HG03280 (cell line): Measurements from ENCODE around the gene REC8.

Experiments
- ATAC-seq: cut with Tn5 transposase; IDR thresholded peaks from one replicate; pipeline ENCODE4 v1.9.1; 2021; ENCODE audit warnings: mild to moderate bottlenecking, moderate library complexity; ENCODE audit not compliant: unreplicated experiment

The REC8 gene

DNA sequence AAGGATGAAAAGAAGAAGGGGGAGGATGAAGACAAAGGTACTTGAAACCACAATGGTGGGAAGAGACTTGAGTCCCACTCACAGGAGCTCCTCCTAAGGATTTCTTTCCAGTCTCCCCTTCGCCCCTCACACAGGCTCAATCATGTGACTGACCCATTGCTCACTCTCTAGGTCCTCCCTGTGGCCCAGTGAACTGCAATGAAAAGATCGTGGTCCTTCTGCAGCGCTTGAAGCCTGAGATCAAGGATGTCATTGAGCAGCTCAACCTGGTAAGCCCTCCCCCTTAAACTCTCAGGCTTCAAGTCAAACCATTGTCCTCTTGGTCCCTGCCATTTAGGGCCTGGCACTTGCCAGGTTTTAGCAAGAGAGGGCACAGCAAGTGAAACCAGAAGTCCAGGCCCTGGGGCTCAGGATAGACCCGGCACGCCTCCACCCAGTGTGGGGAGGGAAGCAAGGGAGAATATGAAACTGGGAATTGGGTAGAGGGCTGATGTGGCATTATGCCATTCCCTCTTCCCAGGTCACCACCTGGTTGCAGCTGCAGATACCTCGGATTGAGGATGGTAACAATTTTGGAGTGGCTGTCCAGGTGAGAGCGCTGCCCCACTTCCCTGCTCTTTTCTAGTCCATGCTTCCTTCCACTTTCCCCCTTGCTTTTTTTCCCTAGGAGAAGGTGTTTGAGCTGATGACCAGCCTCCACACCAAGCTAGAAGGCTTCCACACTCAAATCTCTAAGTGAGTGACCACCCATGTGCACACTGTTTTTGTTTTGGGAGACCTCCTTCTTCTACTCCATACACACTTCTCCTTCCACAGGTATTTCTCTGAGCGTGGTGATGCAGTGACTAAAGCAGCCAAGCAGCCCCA is 34.1 kb upstream of the REC8 start:
- ATAC-seq: no peak

DNA sequence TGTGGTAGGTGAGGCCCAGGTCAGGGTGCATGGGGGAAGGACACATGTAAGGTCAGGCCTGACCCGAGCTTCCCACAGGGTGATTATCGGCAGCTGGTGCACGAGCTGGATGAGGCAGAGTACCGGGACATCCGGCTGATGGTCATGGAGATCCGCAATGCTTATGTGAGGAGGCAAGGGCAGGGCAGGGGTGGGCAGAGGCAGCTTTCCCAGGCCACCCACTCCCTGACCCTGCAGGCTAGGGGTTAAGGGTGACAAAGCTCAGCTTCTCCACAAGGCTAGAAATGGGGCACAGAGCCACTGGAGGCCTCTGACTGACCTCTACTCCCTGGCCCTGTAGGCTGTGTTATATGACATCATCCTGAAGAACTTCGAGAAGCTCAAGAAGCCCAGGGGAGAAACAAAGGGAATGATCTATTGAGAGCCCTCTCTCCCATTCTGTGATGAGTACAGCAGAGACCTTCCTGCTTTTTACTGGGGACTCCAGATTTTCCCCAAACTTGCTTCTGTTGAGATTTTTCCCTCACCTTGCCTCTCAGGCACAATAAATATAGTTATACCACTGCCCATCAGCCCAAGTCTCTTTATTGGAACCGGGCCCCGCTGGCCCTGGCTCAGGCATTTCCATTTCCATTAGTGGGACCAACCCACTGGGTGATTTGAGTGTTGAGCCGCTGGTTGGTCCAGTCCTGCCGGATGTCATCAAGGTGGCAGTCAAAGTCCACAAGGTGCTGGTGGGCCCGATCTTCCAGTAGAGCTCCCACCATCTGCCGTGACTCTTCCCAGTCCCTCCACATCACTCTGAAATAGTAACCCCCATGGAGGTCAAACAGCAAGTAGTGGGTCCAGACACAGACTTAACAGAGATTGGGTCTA is 33.2 kb upstream of the REC8 start:
- ATAC-seq: no peak

DNA sequence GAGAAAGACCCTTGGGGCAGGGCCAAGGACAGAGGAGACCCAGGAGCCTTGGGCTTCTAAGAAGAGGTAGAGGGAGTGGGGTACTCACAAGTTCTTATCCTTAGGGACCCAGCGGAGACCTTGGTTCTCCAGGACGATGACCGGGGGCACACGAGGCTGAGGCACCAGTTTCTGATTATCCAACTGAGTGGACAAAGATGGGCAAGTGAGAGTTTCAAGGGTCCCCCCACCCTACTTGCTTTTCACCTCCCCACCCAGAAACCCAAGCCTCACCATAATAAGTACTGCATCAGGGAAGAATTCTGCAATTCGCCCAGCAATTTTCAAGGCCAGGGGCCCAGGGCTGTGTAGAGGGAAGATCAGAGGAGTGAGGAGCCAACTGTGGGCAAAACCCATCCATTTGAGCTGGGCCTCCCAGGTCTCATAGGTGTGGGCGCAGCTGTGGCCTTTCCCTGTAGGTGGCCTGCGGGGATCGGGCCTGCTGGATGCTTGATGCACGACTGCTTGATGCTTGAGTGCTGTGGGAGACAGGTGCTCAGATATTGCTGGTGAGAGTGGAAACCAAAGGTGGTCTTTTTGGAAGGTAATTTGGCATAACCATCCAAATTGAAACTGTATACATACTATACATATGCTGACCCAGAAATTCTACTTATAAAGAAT is 32.5 kb upstream of the REC8 start:
- ATAC-seq: no peak

DNA sequence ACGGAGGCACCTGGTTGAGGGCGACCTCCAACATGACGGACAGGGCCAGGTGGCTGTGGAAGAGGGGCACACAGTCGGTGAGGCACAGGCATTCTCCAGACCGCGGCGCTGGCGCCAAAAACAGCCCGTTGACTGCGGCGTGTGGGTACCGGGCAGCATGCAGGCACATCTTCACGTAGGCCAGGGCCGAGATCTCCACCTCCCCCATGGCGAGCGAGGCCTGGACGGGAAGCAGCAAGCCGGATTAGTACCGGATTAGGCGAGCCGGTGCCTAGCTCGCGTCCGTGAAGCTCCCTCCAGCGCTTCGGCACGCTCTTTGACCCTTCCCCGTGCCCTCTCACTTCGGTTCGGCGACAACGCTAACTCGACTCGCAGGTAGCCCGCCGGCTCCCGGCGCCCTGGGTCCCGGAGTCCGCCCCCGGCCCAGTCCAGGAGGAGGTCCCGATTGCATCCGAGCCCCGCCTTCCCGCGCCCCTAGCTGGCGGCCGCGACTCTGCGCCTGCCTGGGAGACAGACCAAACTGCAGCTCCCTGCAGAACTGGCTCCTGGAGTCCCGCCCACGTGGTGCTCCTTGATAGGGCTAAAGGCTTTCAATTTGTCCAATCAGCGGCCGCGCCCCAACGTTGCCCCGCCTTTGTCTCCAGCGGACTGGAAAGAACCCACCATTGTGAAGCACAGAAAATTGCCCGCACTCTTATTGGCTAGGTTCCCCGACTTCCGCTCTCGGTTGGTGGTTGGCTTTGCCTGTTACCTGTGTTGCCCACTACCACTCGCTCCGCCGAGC is 30.6 kb upstream of the REC8 start, which contains the start of gene EMC9:
TSS of gene EMC9 (minus strand) at position 495 of the 784 bp plus-strand sequence. CDS start at position 208, 287 bp downstream.
- peak; percentile 84 for ATAC-seq

DNA sequence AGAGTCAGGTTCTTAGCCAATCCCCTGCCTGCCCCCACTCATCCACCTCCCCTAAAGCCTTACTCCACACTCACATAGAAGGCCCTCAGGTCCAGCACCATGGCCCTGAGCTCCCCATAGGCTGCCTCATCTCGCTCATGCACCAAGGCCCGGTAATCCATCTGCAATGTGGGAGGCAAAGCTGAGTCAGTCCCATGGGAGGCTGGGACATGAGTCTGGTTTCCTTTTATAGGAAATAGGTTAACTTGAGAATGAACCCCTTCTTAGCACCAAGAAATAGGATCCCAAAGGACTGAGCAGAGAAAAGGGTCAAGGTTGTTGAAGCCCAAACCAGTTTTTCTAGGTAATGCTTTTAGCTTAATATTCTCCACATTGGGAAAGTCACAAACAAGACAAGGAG is 28.4 kb upstream of the REC8 start:
- no peak for ATAC-seq

- ATAC-seq: no peak
Measured at GRCh38 chr14:24144451-24144850, 27.4 kb upstream of the REC8 start.

GRCh38 chr14:24145219-24145618 is 26.7 kb upstream of the REC8 start:
- ATAC-seq: no peak

DNA sequence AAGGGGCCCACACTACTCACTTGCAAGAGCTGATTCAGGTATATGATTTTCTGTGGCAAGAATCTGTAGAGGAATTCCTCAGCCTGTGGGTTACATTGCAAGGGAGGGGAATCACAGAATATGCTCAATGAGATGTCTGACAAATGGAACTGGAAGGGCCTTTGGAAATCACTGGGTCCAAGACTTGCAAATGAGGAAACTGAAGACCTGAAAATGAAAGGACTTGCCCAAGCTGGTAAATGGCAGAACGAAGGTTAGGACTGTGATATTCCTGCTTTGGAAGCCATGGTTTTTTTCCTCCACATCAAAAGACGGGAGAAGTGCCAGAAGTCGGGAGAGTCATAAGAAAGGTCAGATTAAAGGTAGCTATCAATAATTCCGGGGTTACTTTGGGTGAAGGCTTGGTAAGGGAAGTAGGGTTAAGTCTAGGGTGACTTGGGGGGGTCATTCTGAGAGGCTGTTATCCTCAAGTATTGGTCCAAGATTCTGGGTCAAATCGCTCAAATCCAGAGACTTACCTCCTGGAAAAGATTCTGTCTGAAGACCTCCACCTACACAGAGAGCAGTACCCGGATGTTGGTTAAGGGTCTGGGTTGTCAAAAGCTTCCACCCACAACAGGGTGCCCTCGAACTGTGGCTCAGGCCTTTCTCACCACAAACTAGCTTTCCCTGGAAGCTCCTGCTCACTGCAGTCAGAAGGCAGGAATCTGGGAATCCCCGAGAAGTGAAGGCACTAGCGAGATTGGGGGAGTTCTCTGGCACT is 26.0 kb upstream of the REC8 start:
- ATAC-seq: no peak

- ATAC-seq: peak; percentile 57
Measured at GRCh38 chr14:24146453-24146977, 25.4 kb upstream of the REC8 start, which contains the start of gene PSME2. Gene PSME2, minus strand, starts transcription at chr14:24146610. Its CDS starts 29 bp downstream, at chr14:24146581.

GRCh38 chr14:24146978-24147760 is 24.7 kb upstream of the REC8 start, which contains the start of gene RNF31:
Gene RNF31, plus strand, starts transcription at chr14:24147498. Its CDS starts 201 bp downstream, at chr14:24147699.
- ATAC-seq: peak; percentile 81

DNA sequence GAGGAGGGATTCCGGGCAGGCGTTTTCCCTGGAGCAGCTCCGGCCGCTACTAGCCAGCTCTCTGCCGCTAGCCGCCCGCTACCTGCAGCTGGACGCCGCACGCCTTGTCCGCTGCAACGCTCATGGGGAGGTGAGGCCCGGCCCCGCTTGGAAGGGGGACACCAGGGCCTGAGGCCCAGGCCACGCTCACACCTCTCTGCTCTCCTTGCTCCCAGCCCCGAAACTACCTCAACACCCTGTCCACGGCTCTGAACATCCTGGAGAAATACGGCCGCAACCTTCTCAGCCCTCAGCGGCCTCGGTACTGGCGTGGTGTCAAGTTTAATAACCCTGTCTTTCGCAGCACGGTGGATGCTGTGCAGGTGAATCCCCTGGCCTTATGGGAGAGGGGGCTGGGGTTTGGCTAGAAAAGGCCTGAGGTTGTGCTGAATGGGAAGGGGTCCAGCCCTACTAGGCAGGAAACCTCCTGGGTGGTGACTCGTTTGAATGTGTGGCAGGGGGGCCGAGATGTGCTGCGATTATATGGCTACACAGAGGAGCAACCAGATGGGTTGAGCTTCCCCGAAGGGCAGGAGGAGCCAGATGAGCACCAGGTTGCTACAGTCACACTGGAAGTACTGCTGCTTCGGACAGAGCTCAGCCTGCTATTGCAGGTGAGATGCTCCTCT is 24.0 kb upstream of the REC8 start:
- no peak for ATAC-seq

DNA sequence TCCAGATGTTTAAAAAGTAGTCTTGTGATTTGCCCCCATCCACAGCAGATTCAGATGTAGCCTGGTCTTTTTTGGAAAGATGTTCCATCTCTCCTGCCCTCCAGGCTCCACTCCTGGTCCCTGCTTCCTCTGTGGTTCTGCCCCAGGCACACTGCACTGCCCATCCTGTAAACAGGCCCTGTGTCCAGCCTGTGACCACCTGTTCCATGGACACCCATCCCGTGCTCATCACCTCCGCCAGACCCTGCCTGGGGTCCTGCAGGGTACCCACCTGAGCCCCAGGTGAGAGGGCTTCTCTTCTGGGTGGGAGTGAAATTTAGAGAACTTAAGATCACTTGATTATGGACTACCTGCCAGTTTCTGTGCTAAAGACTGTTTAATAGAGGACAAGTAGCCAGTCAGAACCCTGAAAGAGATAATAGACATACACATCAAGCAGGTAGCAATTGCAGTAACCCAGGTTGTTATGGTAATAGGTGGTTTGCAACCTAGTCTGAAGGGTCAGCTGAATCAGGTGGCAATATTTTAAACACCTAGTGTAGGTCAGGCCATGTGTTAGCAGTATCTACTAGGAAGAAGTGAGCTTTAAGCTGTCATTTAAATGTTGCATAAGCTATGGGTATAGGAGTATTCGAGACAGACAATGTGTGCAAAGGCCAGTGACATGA is 22.4 kb upstream of the REC8 start:
- no peak for ATAC-seq

- no peak for ATAC-seq
Measured at GRCh38 chr14:24150061-24150460, 21.8 kb upstream of the REC8 start.

- no peak for ATAC-seq
Measured at GRCh38 chr14:24150567-24150966, 21.3 kb upstream of the REC8 start.

DNA sequence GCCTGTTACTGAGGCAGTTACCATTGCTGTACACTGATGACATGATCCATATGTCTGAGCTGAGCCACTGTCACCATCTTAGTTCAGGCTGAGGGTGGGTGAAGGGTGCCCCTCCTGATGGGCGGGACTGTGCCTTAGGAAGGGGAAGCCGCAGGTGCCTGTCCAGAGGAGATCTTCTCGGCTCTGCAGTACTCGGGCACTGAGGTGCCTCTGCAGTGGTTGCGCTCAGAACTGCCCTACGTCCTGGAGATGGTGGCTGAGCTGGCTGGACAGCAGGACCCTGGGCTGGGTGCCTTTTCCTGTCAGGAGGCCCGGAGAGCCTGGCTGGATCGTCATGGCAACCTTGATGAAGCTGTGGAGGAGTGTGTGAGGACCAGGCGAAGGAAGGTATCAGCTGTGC is 20.9 kb upstream of the REC8 start:
- ATAC-seq: no peak

DNA sequence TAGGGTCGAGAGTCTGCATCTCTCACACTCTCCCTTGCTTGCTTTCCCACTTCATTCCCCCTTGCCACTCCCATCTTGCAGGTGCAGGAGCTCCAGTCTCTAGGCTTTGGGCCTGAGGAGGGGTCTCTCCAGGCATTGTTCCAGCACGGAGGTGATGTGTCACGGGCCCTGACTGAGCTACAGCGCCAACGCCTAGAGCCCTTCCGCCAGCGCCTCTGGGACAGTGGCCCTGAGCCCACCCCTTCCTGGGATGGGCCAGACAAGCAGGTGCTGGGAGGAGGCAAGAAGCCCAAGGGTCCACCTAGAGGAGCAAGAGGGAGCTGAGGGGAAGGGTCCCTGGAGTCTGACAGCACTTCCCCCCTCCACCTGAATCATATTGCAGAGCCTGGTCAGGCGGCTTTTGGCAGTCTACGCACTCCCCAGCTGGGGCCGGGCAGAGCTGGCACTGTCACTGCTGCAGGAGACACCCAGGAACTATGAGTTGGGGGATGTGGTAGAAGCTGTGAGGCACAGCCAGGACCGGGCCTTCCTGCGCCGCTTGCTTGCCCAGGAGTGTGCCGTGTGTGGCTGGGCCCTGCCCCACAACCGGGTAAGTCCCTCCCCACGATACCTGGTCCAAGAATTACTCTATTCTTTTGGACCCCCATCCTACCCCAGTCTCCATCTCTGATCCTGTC is 20.3 kb upstream of the REC8 start:
- no peak for ATAC-seq

DNA sequence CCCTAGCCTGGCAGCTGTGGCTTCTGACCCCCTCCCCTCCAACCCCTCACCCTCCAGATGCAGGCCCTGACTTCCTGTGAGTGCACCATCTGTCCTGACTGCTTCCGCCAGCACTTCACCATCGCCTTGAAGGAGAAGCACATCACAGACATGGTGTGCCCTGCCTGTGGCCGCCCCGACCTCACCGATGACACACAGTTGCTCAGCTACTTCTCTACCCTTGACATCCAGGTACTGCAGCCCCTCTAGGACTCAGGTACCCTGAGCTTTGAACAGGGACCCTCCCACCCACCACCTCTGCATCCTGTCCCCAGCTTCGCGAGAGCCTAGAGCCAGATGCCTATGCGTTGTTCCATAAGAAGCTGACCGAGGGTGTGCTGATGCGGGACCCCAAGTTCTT is 16.8 kb upstream of the REC8 start:
- no peak for ATAC-seq
